SIG-M5 treated with dmso at 0.1 percent for 504 hours (cell line): ENCODE results near the gene AZIN2.
"Not testable (repeated sequence)": the region's sequence is repeated elsewhere in the genome, so short reads cannot be mapped to it uniquely, and the experiment has no call there.

ENCODE experiments used
- DNase-seq: peaks from one replicate; lab custom pipeline; 2025; ENCODE audit not compliant: unreplicated experiment; lab: John Stamatoyannopoulos, UW

Gene AZIN2

GRCh38 chr1:33056426-33056825 is 24.5 kb upstream of the AZIN2 start:
- no peak for DNase-seq

DNA sequence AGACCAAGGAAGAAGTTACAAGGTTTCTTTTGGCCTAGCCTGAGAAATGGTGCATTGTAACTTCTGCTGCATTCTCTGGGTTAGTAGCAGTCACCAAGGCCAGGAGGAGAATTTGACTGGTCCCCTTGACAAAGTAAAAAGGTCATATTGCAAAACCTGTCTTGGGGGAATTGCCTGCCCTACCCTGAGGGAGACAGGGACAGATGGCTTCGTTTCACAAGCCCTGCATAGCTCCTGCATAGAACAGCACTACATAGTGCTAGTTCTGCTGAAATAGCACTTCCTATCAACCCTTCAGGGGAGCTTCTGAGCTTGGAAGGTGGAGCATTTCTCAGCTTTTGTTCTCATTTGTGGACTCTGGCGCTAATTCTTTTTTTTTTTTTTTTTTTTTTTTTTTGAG is 23.9 kb upstream of the AZIN2 start:
- no peak for DNase-seq

DNA sequence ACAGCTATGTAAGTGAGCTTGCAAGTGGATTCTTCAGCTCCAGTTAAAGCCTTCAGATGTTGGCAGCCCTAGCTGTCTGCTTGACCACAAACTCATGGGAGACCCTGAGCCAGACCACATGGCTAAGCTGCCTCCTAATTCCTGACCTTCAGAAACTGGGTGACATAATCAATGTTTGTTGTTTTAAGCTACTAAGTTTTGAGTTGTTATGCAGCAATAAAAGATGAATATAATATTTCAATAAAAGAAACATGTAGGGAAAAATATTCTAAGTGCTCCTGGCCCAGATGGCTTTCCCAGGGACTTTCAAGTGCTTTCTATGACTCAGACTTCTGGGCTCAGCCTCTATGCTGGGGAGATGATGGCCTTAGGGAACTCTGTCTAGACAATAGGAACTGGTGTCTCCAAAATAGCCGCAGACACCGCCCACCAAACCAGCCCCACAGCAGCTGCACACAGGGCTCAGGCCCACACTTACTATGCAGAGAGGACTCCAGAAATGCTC is 20.3 kb upstream of the AZIN2 start:
- no peak for DNase-seq

GRCh38 chr1:33061834-33062233 is 19.1 kb upstream of the AZIN2 start:
- DNase-seq: no peak

GRCh38 chr1:33064284-33064683 is 16.7 kb upstream of the AZIN2 start:
- not testable (repeated sequence) for DNase-seq

- no peak for DNase-seq
Measured at GRCh38 chr1:33065301-33065700, 15.7 kb upstream of the AZIN2 start.

DNA sequence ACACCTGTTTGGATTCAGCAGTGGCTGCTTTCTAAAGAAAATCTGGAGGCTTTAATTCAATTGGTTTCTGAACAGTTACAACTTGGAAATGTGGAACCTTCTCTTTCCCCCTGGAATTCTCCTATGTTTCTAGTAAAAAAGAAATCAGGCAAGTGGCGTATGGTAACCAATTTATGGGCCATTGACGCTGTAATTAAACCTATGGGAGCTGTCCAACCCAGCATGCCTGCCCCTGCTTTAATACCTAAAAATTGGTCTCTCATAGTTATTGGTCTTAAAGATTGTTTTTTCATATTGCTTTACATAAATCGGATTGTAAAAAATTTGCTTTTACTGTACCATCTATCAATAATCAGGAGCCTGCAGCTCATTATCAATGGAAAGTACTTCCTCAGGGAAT is 14.5 kb upstream of the AZIN2 start:
- DNase-seq: not testable (repeated sequence)

DNA sequence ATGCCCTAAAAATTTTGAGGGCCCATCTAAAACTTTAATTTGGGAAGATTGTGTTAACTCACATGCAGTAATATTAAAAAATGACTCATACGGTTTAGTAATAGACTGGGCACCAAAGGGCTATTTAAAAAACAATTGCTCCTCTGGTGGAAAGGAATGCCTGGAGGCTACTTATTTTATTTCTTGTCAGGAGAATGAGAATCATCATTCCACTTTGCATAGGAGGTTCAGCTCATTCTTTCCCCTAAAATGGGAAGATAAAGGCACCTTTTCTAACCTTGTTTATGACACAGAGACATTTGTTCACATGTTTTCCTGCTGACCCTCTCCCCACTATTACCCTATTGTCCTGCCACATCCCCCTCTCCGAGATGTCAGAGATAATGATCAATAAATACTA is 12.8 kb upstream of the AZIN2 start:
- not testable (repeated sequence) for DNase-seq

DNA sequence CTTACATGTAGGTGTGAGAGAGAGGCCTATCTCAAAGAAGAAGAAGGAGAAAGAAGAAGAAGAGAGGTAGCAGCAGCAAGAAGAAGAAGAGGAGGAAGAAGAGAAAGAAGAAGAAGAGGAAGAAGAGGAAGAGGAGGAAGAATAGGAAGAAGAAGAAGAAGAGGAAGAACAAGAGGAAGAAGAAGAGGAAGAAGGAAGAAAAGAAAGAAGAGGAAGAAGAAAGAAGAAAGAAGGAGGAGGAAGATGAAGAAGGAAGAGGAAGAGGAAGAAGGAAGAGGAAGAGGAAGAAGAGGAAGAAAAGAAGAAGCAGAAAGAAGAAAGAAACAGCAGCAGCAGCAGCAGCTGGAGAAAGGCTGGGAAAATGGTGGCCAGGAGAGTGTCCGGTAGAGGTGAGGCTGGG is 10.3 kb upstream of the AZIN2 start:
- DNase-seq: no peak

DNA sequence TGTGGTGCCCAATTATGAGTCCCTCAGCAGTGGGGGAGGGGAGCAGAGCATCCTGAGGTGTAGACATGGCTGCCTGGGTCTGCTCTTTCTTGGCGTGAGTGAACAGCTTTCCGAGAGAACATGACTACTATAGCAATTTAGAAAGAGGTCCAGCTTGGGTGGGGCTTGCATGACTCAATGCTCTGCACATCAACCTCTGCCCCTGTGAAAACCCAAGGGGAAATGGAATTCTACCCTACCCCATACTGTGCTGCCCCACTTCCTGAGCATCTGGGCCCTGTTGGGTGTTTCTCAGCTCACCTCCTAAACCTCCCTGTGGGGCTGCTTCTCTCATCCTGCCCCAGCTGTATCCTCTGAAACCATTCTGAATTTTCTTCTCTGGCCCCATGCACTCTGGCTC is 8.2 kb upstream of the AZIN2 start:
- DNase-seq: no peak

- DNase-seq: no peak
Measured at GRCh38 chr1:33074193-33074945, 6.6 kb upstream of the AZIN2 start.

GRCh38 chr1:33078030-33078591 is 2.8 kb upstream of the AZIN2 start:
- no peak for DNase-seq

DNA sequence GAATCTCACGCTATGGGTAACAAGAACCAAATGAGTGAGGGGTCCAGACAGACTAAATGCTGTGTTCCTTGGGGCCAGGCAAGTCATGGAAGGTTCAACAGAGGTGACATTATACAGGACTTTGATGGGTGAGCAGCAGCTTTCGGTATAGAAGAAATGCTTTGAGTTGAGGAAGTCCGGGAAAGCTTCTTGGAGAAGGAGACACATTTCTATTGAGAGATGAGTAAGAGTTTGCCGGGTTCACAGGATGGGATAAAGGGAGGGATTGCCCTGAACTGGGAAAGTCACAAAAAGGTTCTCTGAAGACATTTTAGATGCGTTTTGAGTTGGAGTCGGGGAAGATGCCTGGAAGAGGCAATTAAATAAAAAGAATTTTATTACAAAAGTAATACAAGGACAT is 580 bp upstream of the AZIN2 start:
- no peak for DNase-seq

- no peak for DNase-seq
Measured at GRCh38 chr1:33081554-33082305, 777 bp downstream of the AZIN2 start.

- DNase-seq: no peak
Measured at GRCh38 chr1:33082575-33083108, 1.7 kb downstream of the AZIN2 start.

DNA sequence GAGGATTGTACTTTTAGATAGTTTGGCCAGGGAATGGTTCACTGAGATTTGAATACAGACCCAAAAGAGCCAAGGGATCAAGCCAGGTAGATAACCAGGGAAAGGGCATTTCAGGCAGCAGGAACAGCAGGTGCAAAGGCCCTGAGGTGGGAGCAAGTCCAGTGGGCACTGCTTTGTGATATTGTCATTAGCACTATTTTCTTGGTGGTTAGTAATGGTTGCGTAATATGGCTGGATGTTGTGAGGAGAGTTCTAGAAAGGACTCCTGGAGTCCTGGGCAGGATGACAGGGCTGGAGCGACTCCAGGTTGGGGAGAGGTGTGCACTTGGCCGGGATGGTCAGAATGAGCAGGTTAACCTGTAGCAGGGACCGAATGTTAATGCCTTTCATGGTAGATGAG is 4.4 kb downstream of the AZIN2 start:
- DNase-seq: no peak

- DNase-seq: peak; percentile 57
Measured at GRCh38 chr1:33086384-33086850, 5.5 kb downstream of the AZIN2 start.

- DNase-seq: no peak
Measured at GRCh38 chr1:33087677-33088076, 6.7 kb downstream of the AZIN2 start.

DNA sequence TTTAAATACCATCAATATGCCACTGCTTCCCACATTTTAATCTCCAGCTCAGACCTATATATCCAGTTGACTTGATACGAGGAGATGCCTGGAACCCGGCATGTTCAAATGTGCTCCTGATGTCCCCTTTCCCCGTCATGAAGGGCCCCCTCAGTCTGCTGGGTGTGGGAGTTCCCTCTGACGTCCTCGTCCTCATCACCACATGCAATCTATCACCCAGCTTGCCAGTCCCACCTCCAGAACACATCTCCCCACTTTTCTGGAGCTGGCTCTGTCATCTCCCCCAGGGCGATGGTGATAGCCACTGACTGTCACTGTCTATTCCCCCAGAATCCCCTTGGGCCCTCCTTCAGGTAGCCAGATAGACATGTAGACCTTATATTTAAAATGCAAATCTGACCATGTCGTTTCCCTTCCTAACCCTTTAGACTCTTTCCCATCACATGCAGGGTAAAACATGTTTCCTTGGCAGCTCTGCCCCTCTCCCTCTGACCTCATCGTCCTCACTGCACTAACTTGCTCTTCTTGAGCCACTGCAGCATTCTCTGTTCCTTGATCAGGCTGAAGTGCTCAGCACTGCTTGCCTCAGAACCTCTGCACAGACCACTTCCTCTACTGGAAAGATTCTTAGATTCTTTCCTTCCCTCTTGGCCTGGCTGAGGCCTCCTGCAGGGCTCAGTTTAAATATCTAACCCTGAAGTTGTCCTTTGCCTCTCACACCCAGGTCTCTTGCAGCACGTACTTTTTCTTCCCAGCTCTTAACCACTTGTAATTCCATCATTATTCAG is 7.4 kb downstream of the AZIN2 start:
- DNase-seq: peak; percentile 52

DNA sequence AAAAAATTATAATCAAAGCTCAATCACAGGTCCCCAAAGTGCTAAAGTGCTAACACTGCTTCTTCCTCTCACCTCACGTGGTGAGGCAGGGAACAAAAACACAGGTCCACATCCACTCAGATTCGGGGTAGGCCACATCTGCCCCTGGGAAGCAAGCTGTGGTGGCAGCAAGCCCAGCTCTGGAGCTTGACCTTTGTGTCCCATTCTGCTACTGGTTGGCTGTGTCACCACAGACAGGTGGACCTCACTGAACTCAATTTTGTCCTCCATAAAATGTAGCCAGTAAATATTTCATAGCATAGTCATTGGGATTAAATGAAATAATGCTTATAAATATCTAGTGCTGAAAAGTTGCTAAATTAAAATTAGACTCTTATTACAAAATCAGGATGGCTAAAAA is 8.5 kb downstream of the AZIN2 start:
- DNase-seq: no peak

DNA sequence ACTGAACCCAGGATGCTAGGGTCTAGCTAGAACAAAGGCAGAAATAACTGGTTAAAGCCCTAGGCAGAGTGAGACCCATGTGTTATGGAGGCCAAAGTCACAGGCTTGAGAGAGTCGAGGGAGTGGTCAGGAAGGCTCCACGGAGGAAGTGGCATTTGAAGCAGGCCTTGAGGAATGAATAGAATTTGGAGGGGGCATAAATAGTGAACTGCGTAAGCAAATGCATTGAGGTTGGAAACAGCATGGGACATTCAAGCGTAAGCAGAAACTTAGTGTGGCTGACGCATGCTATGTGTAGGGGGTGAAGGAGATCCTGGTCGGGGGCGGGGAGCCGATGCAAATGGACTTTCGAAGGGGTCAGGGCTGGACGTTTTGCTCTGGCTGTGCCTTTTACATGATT is 11.5 kb downstream of the AZIN2 start:
- DNase-seq: no peak
